Hepatocyte (in vitro differentiated cells): Measurements from ENCODE around the gene MBP.

Experiments used
- CTCF ChIP-seq: fragments of 200-600 bp; sonication (generic); IDR thresholded peaks from 2 replicates; pipeline ENCODE4 v1.5.1; 2016; ENCODE audit warnings: antibody characterized with exemption, mild to moderate bottlenecking; ENCODE audit not compliant: poor library complexity
- EZH2 ChIP-seq: fragments of 200-600 bp; sonication (generic); IDR thresholded peaks from 2 replicates; pipeline ENCODE4 v1.6.1; 2016; ENCODE audit warnings: antibody characterized with exemption, mild to moderate bottlenecking, borderline replicate concordance

GRCh38 chr18:77005651-77006195 is 126.9 kb downstream of the MBP start:
- TF ChIP-seq EZH2 = no peak
- TF ChIP-seq CTCF = no peak
